HCEC 1CT (cell line): Measurements from ENCODE around the gene ARHGAP20.

Source experiments
- DNase-seq: peaks from one replicate; pipeline ENCODE4 v3.0.0-alpha.2; 2017

ARHGAP20 gene

DNA sequence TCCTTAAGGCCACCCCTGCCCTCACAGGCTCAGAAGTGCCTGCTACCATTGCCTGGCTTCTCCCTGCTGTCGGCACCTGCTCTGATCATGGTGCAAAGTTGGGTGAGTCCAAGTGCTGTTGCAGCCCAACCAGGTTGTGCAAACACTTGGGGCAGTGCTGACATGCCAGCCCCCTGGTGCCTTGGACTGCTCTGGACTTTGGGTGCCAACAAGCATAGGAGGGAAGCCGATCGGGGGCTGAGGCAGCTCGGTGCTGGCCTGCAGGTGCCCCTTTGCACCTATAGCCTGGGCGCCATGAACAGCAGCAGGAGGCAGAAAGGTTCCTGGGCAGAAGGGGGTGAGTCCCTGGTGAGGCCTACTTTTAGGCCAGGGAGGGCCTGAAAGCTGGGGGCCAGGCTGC is 113.0 kb downstream of the ARHGAP20 start:
- DNase-seq, result no peak

DNA sequence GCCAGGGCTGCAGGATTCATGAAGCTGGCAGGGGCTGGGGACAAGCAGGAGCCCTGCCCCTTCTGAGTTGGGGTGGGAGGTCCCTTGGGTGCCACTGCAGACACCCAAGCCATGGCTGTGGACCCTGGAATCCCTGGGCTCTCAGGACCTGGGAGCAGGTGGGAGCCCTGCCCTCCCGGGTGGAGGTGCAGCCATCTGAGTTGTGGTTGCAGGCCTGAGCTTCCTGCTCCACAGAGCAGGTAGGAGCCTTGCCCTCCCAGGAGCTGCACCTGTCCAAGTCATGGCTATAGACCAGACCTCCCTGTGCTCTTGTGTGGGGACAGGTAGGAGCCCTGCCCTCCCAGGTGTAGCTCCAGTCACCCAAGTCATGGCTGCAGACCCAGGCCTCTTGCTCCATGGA is 113.5 kb downstream of the ARHGAP20 start:
- no peak for DNase-seq

DNA sequence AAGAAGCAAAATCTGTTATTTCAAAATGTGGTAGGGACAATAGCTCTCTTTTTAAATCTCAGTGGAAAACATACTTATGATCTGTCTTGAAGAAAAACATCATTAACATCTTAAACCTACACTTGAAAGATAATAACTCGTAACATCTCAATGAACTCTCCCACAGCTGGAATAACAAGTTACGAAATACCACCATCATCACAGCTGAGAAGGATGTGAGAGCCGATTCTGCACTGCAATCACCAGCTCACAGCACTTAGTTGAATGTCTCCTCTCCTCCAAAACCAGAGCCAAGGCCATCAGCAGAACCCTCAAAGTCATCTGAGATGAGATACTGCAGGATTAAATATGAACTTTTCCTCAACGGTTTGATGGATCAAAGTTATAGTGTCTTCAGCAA is 124.3 kb downstream of the ARHGAP20 start:
- no peak for DNase-seq

DNA sequence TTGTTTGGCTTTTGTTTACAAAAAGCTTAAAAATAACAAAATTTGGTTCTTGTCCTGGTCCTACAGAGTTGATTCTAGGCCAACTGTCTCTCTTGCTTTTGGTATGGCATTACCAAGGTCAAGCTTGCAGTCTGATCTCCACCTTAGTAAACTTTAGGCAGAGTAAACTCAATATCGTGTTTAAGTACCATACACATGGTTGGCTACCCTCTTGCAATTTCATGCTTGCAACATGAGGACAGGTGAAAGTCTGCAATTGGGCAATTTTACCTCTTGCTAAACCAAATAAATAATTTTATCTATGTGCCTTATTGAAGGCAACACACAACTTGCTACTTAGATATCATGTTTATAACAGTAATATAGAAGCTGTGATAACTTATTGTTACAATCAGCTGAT is 125.1 kb downstream of the ARHGAP20 start:
- no peak for DNase-seq

DNA sequence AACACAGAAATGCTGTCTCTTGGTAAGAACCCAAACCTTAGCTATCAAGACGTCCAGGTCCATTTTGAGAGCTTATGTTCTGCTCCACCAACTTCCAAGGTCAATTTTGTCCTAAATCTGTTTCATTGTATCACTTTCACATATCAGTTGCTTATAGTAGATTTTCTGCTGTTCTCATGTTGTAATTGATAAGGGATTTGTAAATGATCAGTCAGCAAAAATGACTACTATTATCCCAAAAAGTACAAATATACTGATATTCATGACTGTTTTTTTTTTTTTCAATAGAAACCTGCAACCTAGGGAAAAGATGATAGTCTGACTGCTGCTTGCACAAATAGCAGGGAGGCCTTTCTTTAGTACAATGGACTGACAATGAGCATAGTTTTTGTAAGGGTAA is 128.1 kb downstream of the ARHGAP20 start:
- DNase-seq, result no peak

DNA sequence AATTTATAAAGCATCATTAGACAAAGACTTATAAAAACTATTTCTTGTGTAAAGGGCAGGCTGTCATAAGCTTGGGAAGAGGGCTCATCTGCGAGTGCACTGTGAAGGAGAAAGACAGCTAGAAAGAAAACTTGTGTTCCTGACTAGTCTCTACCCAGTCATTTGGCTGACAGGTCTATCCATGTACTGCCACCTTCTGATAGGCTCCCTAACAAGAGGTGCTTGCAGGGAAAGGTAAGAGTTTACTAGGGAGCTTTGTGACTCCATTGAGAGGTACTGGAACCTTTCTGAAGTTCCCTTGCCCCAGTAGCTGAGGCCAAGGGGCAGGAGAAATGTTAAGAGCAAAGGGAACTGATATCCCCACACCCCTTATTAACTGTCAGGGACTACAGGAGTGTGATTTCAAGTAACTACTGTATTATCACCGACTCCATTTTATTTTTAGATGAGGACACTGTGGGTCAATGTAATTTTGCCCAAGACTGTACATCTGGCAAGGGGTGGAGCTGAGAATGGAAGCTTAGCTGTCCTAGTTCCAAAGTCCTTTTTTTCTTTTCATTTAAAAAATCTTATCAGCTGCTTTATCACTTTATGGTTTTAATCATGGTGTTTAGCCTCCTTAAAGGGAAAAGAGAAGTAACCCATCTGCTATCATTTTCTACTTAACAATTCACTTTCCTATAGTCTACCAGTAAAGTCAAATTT is 129.4 kb downstream of the ARHGAP20 start:
- DNase-seq, result no peak

DNA sequence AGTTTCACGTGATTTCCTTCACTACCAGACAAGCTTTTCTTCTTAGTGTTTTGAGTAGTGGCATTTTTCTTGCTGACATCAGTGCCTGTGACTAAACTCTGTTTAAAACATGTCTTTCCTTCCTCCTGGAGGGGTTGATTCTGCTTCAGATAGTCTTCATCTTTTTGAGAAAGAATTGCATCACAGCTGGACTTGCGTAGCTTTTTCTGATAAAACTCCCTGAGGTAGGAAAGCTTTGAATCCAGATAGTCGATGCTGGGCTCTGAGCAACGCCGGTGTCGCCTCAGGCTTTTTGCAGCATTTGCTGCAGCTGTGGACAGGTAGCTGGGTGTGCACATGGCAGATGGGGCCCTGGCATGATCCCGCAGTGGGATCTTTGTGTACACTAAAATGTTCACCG is 131.7 kb downstream of the ARHGAP20 start:
- no peak for DNase-seq

DNA sequence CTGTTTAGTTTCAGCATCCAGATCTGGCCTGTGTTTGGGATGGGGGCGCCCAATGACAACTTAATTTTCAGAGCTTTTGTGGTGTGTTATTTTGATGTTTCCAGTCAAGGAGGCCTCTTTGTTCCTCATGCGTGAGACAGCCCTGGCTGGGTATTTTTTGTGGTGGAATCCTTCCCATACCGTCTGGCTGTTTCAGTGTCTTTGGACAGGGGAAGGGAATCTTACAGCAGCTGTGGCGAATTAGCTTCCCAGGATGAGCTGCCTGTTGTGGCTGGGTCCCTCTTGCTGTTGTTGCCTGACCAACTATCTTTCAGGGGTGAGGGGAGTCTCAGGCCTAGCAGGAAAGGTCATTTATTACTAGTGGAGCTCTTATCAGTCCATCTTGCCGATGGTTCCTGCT is 138.8 kb downstream of the ARHGAP20 start:
- DNase-seq, result no peak

DNA sequence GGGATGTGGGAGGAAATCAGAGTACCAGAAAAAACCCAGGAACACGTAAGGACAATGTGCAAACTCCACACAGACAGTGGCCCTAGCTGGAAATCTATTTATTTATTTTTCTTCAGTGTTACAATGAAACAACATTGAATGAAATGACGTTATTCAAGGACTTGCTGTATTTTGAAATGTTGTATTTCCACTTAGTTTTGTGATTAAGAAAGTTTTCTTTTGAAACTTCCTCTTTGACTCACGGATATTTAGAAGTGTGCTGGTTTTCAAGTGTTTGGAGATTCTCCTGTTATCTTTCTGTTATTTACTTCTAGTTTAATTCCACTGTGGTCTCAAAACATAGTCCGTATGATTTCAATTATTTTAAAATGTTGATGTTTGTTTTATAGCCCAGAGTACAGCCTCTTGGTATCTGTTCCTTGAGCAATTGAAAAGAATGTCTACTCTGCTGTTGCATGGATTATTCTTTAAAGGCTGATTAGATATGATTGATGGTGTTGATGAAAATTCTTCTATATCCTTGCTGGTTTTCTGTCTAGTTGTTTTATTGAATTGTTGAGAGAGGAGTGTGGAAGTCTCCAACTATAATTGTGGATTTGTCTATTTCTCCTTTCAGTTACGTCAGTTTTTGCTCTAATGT is 141.0 kb downstream of the ARHGAP20 start:
- no peak for DNase-seq

DNA sequence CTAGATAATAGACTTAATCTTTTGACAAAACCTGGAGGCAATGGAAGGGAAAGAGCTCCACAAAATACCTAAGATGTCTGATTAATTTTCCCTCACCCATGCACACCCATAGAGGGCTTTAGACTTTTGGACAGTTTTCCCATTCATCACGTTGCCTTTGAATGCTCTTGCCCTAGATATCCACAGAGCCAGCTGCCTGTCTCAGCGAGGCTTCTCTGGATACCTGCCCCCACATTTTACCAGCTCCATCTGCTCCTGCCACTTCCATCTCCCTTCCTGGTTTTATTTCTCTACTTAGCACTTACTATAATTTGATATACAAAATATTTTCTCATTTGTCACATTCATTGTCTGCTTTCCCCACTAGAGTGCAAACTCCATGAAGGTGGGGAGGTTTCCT is 145.7 kb downstream of the ARHGAP20 start:
- no peak for DNase-seq

DNA sequence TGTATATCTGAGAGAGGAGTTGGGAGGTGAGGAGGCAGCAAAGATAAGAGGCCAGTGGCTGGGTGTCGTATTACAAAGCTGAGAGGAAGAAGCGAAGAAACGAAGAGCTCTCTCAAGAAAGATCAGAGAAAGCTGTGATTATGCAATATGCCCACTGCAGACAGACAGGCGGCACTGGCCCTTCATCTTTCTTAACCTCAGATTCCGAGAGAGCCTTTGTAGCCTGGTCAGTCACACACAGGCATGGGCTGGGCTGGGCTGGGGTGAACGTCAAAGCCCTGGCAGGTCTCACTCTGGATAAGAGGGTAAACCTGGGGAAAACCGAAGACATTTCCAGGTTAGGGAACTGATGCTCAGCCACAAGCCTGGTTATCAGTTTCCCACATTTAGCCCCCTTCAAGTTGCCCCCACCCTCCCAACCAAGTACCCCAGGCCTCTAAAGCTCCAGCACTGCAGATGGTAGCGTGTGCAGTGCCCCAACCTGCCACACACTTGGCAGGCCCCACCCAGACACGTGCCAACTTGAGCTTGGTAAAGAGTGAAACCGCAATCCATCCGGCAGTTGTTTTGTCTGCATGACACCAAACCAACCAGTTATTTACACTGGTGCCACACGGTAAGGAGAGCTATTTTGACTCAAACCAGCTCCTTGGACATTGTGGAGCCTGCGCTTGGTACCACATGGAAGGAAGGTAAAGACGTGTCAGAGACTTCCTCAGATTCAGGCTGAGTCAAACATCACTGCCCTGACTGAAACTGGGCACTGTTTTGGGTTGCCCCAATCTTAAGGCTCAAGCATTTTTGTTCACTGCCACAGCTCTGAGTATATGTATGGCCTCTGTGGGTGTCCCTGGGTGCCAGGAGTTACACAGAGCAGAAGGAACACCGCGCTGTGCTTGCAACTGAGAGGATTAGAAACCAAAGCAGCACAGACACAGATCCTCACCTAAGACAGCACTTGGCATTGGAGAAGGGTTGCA is 146.6 kb downstream of the ARHGAP20 start:
- no peak for DNase-seq

DNA sequence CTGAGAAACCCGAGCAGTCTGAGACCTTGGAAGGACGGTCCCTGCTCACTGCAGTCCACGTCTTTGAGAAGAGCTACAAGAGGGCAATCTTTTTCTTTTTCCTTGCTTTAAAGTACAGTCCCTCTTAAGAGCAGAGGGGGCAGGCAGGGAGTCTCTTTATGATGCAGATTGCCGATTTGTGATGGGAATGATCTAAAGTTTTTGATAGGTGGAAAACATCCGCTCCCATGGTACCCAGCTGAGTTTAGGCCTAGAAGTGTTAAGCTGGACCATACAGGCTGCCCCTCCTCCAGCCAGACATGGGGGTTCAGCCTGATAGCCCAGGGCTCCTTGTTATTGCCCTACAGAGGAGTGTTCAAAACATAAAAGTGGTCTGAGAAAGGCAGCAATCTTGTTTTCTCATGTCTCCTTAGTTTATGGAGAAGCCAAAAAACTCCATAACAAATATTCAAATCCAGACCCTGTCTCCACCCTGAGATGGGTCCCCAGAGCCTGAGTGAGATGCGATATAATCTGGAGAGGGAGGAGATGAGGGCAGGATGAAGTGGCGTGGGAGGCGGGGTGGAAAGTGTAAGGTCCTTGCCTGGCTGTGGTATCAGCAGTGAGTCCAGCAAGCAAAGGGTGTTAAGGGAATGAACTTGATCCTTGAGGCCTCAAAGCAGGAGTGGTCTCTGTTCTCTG is 147.4 kb downstream of the ARHGAP20 start:
- no peak for DNase-seq

DNA sequence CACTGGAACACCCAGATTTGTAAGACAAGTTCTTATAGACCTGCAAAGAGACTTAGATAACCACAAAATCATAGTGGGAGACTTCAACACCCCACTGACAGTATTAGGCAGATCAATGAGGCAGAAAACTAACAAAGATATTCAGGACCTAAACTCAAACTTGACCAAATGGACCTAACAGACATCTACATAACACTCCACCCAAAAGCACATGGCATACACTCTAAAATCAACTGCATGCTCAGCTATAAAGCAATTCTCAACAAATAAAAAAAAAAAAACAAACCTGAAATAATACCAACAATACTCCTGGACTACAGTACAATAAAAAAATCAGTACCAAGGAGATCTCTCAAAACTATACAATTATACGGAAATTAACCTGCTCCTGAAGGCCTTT is 167.5 kb downstream of the ARHGAP20 start:
- no peak for DNase-seq

DNA sequence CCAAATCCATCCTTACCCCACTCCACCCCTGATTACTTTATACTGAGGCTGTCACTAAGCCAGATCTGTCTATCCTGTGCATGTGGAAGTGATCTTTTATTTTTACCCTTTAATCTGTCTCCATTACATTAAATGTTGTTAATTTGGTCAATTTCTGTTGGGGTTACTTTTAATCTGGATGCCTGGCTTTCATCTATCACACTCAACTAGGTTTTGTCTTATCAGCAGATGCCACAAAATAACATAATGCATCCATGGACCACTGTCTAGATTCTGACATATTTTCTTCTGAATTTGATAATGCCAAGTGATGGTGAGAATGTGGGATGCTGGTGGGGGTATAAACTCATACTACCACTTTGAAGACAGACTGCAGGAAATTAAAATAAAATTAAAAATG is 174.1 kb downstream of the ARHGAP20 start:
- no peak for DNase-seq

DNA sequence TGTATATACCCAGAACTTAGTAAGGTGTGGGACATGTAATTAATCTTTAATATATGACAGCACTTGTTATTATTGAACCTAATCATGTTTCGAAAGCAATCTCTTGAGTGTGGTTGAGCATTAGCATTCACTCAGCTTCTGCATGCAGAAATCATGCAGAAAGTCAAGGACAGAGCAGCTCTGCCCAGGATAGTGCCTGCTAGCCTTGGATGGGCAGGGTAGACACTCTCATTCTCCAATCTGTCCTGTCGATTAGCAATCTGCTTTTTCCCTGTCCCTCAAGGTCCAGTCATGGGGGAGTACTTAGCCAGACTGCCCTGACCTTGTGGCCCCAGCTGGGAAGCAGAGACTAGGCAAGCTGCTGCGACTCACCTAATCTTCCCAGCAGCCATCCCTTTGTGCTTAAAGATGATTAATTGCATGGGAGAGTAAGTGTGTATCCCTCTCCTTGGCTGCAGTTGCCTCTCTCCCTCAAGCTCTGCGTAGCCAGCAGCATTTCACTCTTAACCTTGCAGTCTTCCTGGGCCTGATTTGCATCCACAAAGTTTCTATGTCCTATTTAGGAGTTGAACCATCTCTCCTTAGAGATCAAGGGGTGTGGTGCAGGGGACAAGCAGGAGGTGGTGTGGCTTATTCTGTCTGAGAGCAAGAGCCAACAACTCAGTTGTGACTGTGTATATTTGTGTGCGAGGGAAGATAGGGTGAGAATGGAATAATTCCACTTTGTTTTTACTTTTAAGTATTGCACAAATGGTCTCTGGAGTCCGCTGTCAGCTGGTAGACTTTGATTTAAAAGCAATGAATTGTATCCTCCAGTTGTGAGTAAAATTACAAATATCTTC is 181.1 kb downstream of the ARHGAP20 start:
- peak; percentile 25 for DNase-seq

DNA sequence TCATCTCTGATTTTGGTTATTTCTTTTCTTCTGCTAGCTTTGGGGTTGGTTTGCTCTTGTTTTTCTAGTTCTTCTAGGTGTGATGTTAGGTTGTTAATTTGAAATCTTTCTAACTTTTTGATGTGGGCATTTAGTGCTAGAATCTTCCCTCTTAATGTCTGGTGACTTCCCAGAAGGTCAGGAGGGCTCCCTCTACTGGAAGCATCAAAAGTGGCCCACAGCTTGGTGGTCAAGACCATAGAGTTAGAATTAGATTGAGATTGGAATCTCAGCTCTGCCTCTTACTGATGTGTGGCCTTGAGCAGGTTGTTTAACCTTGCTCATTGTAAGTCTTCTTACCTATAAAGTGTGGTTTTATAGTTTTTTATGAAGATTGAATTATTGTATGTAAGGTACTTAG is 183.2 kb downstream of the ARHGAP20 start:
- no peak for DNase-seq

DNA sequence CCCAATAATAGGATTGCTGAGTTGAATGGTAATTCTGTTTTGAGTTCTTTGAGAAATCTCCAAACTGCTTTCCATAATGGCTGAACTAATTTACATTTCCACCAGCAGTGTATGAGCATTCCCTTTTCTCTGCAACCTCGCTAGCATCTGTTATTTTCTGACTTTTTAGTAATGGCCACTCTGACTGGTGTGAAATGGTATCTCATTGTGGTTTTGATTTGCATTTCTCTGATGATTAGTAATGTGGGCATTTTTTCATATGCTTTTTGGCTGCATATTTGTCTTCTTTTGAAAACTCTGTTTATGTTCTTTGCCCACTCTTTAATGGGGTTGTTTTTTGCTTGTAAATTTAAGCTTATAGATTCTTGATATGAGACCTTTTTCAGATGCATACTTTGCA is 185.1 kb downstream of the ARHGAP20 start:
- DNase-seq, result peak; percentile 68
